Motor neuron (in vitro differentiated cells): ENCODE data around the gene CCL3. TPM values are rescaled to one million over a fixed set of nuclear protein-coding genes. Genes with fewer than 3 reads are reported as not detected.
A peak's percentile ranks its signal among the peaks of the same experiment; 100 is the strongest.

Source experiments
- ATAC-seq, 8 experiments: fragments of 200-7000 bp; cut with Tn5 transposase; replicated peaks in 6 of 8; 2 replicates each; pipeline ENCODE4 v1.8.0; 2021; ENCODE audit warnings: mild to moderate bottlenecking in 8 of 8, moderate library complexity in 8 of 8
- H3K27ac ChIP-seq, 2 donors: fragments of 250-450 bp; sonication (Bioruptor Pico); 2 replicates each; pipeline ENCODE4 v1.9.0; 2021; ENCODE audit warnings: antibody characterized with exemption in 2 of 2, mild to moderate bottlenecking in 2 of 2, moderate library complexity in 1 of 2
- H3K4me1 ChIP-seq, 2 donors: fragments of 250-450 bp; sonication (Bioruptor Pico); replicated peaks in 1 of 2; 2 replicates each; pipeline ENCODE4 v1.6.1; 2021; ENCODE audit warnings: antibody characterized with exemption in 2 of 2, mild to moderate bottlenecking in 2 of 2, moderate library complexity in 1 of 2
- H3K4me3 ChIP-seq, 5 donors: fragments of 250-450 bp; sonication (Bioruptor Pico); 2 replicates each; pipeline ENCODE4 v1.9.0; 2021; ENCODE audit warnings: antibody characterized with exemption in 5 of 5, mild to moderate bottlenecking in 5 of 5, moderate library complexity in 4 of 5
- WGBS, 10 experiments: fragments of 450-650 bp; shearing (Covaris generic); methylation state at CpG; one replicate each; pipeline ENCODE4 v1.0.0; 2022; 5-methylcytosine and 5-hydroxymethylcytosine counted together
- in situ Hi-C, 9 experiments: fragments of 400-800 bp; cut with MboI; loops; one replicate each; pipeline ENCODE4 v1.15.0; 2021; ENCODE audit warnings: low sequenced_read_pairs in 9 of 9, low pct_unique_long_range_greater_than_20kb in 2 of 9; ENCODE audit not compliant: unreplicated experiment in 9 of 9
- total RNA-seq, 8 experiments: library from RNA; unstranded; fragments of 300-600 nt; gene quantifications; 2 replicates each; pipeline versions ENCODE4 v1.2.3 to v1.2.4, GENCODE V29; 2022

CCL3 gene
- total RNA-seq, result under 1 TPM in 2 of 8 experiments, not detected in 6; 0.13 to 0.24 TPM

DNA sequence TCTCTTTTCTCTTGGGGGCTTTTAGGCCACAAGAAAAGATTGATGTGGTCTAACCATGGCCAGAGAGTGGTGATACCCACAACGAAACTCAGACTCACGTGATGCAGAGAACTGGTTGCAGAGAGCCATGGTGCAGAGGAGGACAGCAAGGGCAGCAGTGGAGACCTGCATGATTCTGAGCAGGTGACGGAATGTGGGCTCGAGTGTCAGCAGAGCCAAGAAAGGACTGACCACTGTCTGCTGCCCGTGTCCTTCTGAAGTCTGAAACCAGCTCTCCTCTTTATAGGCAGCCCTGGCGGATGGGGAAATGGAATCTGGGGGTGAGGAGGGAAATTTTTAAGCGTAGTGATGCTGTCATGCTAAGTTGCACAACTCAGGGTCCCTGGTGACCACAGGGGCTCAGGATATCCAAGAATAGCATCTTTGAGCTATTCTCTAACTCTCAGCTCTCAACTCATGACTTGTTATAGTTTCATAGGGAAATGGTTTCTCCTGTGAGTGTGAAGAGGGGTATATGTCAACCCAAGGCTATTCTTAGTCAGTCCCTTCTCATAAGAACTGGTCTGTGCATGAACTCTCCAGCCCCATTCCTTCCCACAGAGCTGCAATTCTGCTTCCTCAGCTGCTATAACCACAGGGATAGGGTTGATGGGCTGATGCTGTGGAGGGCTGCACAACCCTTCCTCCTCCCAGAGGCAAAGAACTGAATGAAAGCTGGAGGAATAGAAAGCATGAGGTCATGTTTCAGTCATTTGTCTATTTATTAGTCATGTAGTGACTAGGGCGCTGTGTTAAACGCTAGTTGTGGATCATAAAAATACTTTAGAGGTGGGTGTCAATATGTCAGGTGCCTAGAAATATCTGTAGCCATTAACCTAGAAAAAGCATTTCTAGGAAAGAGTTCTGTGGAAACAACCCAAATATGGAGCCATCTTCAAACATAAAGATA is at the start of gene CCL3:
TSS of gene CCL3 (minus strand) at position 256 of the 949 bp plus-strand sequence. CDS start at position 171, 85 bp downstream.
- ATAC-seq, result peak in 5 of 8 experiments; percentile 24 to 94 (median 59)
- H3K4me1 ChIP-seq, result no peaks in the 10 kb centered on the region
- in situ Hi-C loops, result no loop called here
- H3K27ac ChIP-seq, result no peak within 1 kb of the TSS
- 15 to 90% (median 55%) methylated on average over 1 to 9 of the region's 9 CpGs; no CpG with 5 or more reads in 2 of the 10 experiments for WGBS, 10 experiments
- H3K4me3 ChIP-seq, result no peak within 1 kb of the TSS

DNA sequence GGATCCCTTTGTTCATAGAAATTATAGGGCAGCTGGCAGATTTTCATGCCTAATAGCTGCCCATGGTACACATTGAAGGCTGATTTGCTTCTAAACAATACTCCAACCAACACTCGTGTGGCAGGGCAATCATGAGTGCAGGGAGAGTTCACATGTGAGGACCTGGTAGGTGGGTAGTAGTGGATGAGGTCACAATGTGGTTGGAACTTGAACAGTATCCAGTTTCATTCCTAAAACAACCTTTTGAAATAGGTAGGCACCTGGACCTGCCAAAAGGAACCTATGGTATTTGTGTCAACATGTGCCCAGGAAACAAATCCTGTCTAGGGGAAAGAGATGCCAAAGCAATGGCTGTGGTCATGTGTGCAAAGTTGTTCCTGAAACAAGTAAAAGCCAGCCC is 46.5 kb upstream of the CCL3 start:
- 0 to 70% (median 46%) methylated on average over 1 of the region's 1 CpG; no CpG with 5 or more reads in 6 of the 10 experiments for WGBS, 10 experiments
- peaks cover 0 to 3% of the 10 kb centered on the region in 2 donors for H3K4me1 ChIP-seq
- no peak overlapping the region for H3K4me3 ChIP-seq
- no peak overlapping the region for H3K27ac ChIP-seq
- in situ Hi-C loops, result loop anchor here in 3 of 9 experiments (10.0 to 25.0 kb wide), 3 partner anchors 149 to 174 kb away; partner anchors contain the start of genes CCL14 (in 1 of the 3) and CCL16 (in 1 of the 3)
- ATAC-seq, result no peak

DNA sequence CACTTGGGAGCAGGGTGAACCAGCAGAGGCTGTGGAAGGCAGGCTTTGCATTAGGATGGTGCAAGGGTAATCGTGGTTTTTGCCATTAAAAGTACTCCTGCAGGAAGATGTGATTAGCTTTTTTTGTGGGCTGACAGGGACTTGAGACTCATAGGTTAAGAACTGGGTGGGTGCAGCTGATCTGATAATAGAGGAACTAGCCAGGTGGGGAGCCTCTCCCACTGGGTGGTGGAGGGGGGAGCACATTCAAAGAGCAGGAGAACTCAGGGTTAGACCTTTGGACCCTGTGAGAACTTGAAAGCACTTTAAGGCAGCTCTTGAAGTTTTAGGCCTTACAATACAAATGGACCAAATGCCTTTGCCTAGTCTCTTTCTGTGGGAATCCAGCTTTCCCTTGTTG is 46.1 kb upstream of the CCL3 start:
- ATAC-seq, result no peak
- in situ Hi-C loops, result loop anchor here in 3 of 9 experiments (10.0 to 25.0 kb wide), 3 partner anchors 149 to 174 kb away; partner anchors contain the start of genes CCL14 (in 1 of the 3) and CCL16 (in 1 of the 3)

GRCh38 chr17:36135465-36135864 is 45.5 kb upstream of the CCL3 start:
- WGBS, 10 experiments, result 40 to 92% (median 75%) methylated on average over 1 to 3 of the region's 4 CpGs; no CpG with 5 or more reads in 4 of the 10 experiments
- no peak for ATAC-seq
- in situ Hi-C loops, result loop anchor here in 3 of 9 experiments (10.0 to 25.0 kb wide), 3 partner anchors 148 to 173 kb away; partner anchors contain the start of genes CCL14 (in 1 of the 3) and CCL16 (in 1 of the 3)
- Histone ChIP-seq H3K4me3 (no peak overlapping the region), H3K27ac (no peak overlapping the region), H3K4me1 (peaks cover 0 to 3% of the 10 kb centered on the region in 2 donors)

More for the DNA sequence above, 46.1 kb upstream of the CCL3 start:
- Histone ChIP-seq H3K4me3 (no peak overlapping the region), H3K27ac (no peak overlapping the region), H3K4me1 (peaks cover 0 to 3% of the 10 kb centered on the region in 2 donors)
- WGBS, 10 experiments, result 0 to 71% (median 43%) methylated on average over 1 of the region's 1 CpG; no CpG with 5 or more reads in 6 of the 10 experiments

DNA sequence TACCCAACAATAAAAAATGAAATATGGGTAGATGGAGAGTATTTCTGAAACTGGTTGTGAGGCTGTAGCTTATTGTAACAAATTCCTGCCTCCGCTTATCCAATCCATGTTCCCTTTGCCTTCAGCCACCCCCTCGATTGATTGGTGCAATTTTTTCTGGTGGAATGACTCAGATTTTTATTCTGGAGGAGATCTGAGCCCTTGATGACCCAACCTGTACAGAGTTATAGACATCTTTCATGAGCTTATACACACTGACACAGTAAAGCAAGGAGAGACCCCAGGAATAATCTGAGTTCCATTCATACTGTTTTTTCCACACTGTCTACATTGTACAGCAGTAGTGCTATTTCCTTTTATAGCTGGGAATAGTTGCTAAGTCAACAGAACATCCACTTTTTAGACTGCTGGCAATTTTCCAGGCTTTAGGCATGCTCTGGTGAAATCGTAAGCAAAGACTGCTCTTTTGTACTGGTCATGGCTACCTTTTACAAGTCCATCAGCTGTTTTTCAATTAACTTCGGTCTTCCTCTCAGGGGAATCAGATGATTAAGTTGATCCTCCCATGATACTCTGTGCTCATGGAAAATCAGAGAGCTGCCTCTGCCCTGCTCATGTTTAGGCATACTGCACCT is 43.8 kb upstream of the CCL3 start:
- Histone ChIP-seq H3K27ac (no peak overlapping the region), H3K4me3 (no peak overlapping the region), H3K4me1 (peaks cover 0 to 3% of the 10 kb centered on the region in 2 donors)
- ATAC-seq, result peak in 4 of 8 experiments; percentile 31 to 74 (median 50)
- in situ Hi-C loops, result loop anchor here in 3 of 9 experiments (10.0 to 25.0 kb wide), 3 partner anchors 146 to 171 kb away; partner anchors contain the start of genes CCL14 (in 1 of the 3) and CCL16 (in 1 of the 3)
- WGBS, 10 experiments, result 19 to 100% (median 67%) methylated on average over 1 to 4 of the region's 4 CpGs; no CpG with 5 or more reads in 1 of the 10 experiments

DNA sequence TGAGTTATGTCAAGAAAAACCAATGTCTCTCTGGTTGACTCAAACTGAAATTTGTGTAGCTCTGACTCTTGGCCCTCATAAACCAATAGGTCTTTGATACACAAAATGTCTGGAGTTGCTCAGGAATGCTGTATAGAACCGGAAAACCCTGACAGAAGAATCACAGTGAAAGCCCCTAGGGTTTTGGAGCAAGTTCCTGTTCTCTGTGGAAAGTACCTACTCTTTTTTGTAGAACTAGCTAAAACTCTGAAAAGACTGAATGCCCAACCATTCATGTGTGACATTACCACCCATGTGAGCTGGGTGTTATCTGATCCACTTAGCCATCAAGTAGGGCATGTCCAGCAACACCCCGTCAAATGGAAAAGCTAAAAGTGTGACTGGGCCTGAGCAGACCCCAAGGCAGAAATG is 42.5 kb upstream of the CCL3 start:
- peak in 1 of 8 experiments; percentile 23 for ATAC-seq
- in situ Hi-C loops, result loop anchor here in 3 of 9 experiments (10.0 to 25.0 kb wide), 3 partner anchors 145 to 170 kb away; partner anchors contain the start of genes CCL14 (in 1 of the 3) and CCL16 (in 1 of the 3)
- Histone ChIP-seq H3K4me1 (peaks cover 0 to 3% of the 10 kb centered on the region in 2 donors), H3K27ac (no peak overlapping the region), H3K4me3 (no peak overlapping the region)
- 17 to 94% (median 73%) methylated on average over 1 to 2 of the region's 2 CpGs; no CpG with 5 or more reads in 3 of the 10 experiments for WGBS, 10 experiments

DNA sequence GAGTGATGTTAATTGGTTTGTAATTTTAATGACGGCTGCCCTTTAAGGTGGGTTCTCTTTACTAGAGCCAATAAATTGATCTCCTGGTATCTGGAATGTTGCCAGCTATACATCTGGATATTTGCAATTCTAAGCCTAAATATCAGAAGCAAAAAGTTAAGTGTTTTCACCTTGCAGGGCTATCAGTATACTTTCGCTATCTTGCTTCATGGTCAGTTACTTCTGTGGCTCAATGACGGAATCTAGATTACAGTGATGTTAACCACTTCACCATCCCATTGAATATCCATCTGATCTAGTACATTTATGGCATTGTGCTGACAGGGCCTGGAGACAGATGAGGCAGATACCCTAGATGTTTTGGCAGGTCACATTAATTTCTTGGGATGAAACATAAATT is 42.0 kb upstream of the CCL3 start:
- WGBS, 10 experiments, result 40 to 100% (median 80%) methylated on average over 1 to 3 of the region's 3 CpGs
- no peak for ATAC-seq
- in situ Hi-C loops, result loop anchor here in 3 of 9 experiments (10.0 to 25.0 kb wide), 3 partner anchors 145 to 170 kb away; partner anchors contain the start of genes CCL14 (in 1 of the 3) and CCL16 (in 1 of the 3)

DNA sequence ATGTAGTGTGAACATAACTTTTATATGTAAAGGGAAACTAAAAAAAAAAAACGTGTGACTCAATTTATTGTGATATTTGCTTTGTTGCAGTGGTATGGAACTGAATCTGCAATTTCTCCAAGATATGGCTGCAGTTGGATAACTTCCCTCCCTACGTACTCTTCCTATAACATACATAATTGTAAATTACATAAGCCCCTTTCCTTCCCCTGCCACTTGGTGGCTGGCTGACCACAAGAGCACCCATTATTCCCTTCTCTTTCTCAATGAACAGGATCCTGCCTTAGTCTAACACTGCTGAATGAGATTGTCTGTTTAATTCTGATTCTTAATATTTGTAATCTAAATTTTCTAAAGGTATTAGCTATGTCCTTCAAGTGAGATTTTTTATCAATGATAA is 41.5 kb upstream of the CCL3 start:
- in situ Hi-C loops, result loop anchor here in 3 of 9 experiments (10.0 to 25.0 kb wide), 3 partner anchors 144 to 169 kb away; partner anchors contain the start of genes CCL14 (in 1 of the 3) and CCL16 (in 1 of the 3)
- peaks cover 0 to 3% of the 10 kb centered on the region in 2 donors for H3K4me1 ChIP-seq
- WGBS, 10 experiments, result 0 to 100% (median 79%) methylated on average over 1 to 2 of the region's 2 CpGs
- no peak overlapping the region for H3K4me3 ChIP-seq
- peak in 1 of 8 experiments; percentile 33 for ATAC-seq
- no peak overlapping the region for H3K27ac ChIP-seq

More for the DNA sequence above, 42.0 kb upstream of the CCL3 start:
- Histone ChIP-seq H3K27ac (no peak overlapping the region), H3K4me3 (no peak overlapping the region), H3K4me1 (peaks cover 0 to 3% of the 10 kb centered on the region in 2 donors)

GRCh38 chr17:36130346-36130745 is 40.4 kb upstream of the CCL3 start:
- H3K27ac ChIP-seq, result no peak overlapping the region
- WGBS, 10 experiments, result 9 to 90% (median 63%) methylated on average over 2 to 5 of the region's 5 CpGs
- in situ Hi-C loops, result loop anchor here in 3 of 9 experiments (10.0 to 25.0 kb wide), 3 partner anchors 143 to 168 kb away; partner anchors contain the start of genes CCL14 (in 1 of the 3) and CCL16 (in 1 of the 3)
- H3K4me3 ChIP-seq, result no peak overlapping the region
- peaks cover 0 to 3% of the 10 kb centered on the region in 2 donors for H3K4me1 ChIP-seq
- ATAC-seq, result no peak

GRCh38 chr17:36129616-36130015 is 39.7 kb upstream of the CCL3 start:
- WGBS, 10 experiments, result 0 to 71% (median 57%) methylated on average over 1 of the region's 1 CpG; no CpG with 5 or more reads in 3 of the 10 experiments
- no peak overlapping the region for H3K4me3 ChIP-seq
- H3K27ac ChIP-seq, result no peak overlapping the region
- ATAC-seq, result no peak
- H3K4me1 ChIP-seq, result peaks cover 0 to 3% of the 10 kb centered on the region in 2 donors
- in situ Hi-C loops, result loop anchor here in 3 of 9 experiments (10.0 to 25.0 kb wide), 3 partner anchors 142 to 167 kb away; partner anchors contain the start of genes CCL14 (in 1 of the 3) and CCL16 (in 1 of the 3)

- Histone ChIP-seq H3K4me1 (no peaks in the 10 kb centered on the region), H3K4me3 (no peak overlapping the region), H3K27ac (no peak overlapping the region)
- WGBS, 10 experiments, result 15 to 90% (median 75%) methylated on average over 2 to 4 of the region's 4 CpGs; no CpG with 5 or more reads in 1 of the 10 experiments
- no peak for ATAC-seq
- in situ Hi-C loops, result loop anchor here in 2 of 9 experiments (25.0 kb wide), 2 partner anchors 141 to 166 kb away; partner anchors contain the start of genes CCL14 (in 1 of the 2) and CCL16 (in 1 of the 2)
These were observed 38.6 kb upstream of the CCL3 start for GRCh38 chr17:36128411-36128978.
